CD8-positive, alpha-beta memory T cell (primary cell): ENCODE data around the gene PLPPR3. TPM values are rescaled to one million over a fixed set of nuclear protein-coding genes. Genes with fewer than 3 reads are reported as not detected.
"Not testable (repeated sequence)": the region's sequence is repeated elsewhere in the genome, so short reads cannot be mapped to it uniquely, and the experiment has no call there.

Source experiments
- CTCF ChIA-PET: fragments of 350-600 bp; sonication (Branson Sonifier 250); formaldehyde crosslinking; loops from one replicate; lab custom pipeline; 2021; ENCODE audit warnings: antibody characterized with exemption; lab: Charles Lee
- POLR2A ChIA-PET: fragments of 350-600 bp; sonication (Branson Sonifier 250); formaldehyde crosslinking; loops from one replicate; lab custom pipeline; 2021; ENCODE audit warnings: antibody characterized with exemption; lab: Charles Lee
- DNase-seq, 5 donors: peaks; one replicate each; pipeline versions ENCODE4 v3.0.0 to v3.0.0-alpha.2; 2020 to 2022; ENCODE audit warnings: mixed read lengths in 1 of 5
- H3K27ac ChIP-seq: one replicate; pipeline ENCODE4 v1.7.0; 2013; ENCODE audit warnings: low read depth, mild to moderate bottlenecking, low read length, moderate library complexity
- H3K27me3 ChIP-seq: 2 replicates; pipeline ENCODE4 v1.7.0; 2013; ENCODE audit warnings: low read length, mild to moderate bottlenecking; ENCODE audit not compliant: insufficient read depth, poor library complexity, severe bottlenecking
- H3K36me3 ChIP-seq: 2 replicates; pipeline ENCODE4 v1.7.0; 2013; ENCODE audit warnings: mild to moderate bottlenecking, low read length, moderate library complexity; ENCODE audit not compliant: insufficient read depth
- H3K4me1 ChIP-seq: 2 replicates; pipeline ENCODE4 v1.7.0; 2013; ENCODE audit warnings: mild to moderate bottlenecking, low read length, moderate library complexity; ENCODE audit not compliant: insufficient read depth
- H3K4me3 ChIP-seq: 2 replicates; pipeline ENCODE4 v1.7.0; 2013; ENCODE audit warnings: mild to moderate bottlenecking, low read length
- H3K9me3 ChIP-seq: 2 replicates; pipeline ENCODE4 v1.7.0; 2013; ENCODE audit warnings: mild to moderate bottlenecking, low read length
- H3K27ac Mint-ChIP-seq, 8 donors: one replicate each; pipeline ENCODE4 v1.8.0; 2020 to 2021; ENCODE audit warnings: mixed read lengths in 8 of 8, mild to moderate bottlenecking in 6 of 8, inconsistent platforms in 3 of 8, moderate library complexity in 3 of 8
- H3K27me3 Mint-ChIP-seq, 2 donors: one replicate each; pipeline ENCODE4 v1.8.0; 2020 to 2021; ENCODE audit warnings: mixed read lengths in 2 of 2, mild to moderate bottlenecking in 1 of 2, moderate library complexity in 1 of 2
- H3K36me3 Mint-ChIP-seq, 3 donors: one replicate each; pipeline ENCODE4 v1.8.0; 2020 to 2021; ENCODE audit warnings: mixed read lengths in 3 of 3, inconsistent platforms in 1 of 3, mild to moderate bottlenecking in 1 of 3
- H3K4me1 Mint-ChIP-seq, 3 donors: one replicate each; pipeline ENCODE4 v1.8.0; 2020 to 2021; ENCODE audit warnings: mixed read lengths in 3 of 3, inconsistent platforms in 1 of 3, mild to moderate bottlenecking in 1 of 3
- H3K4me3 Mint-ChIP-seq, 7 donors: one replicate each; pipeline ENCODE4 v1.8.0; 2020 to 2021; ENCODE audit warnings: mixed read lengths in 7 of 7, mild to moderate bottlenecking in 6 of 7, moderate library complexity in 4 of 7, inconsistent platforms in 2 of 7
- H3K9me3 Mint-ChIP-seq, 5 donors: one replicate each; pipeline ENCODE4 v1.8.0; 2020 to 2022; ENCODE audit warnings: mixed read lengths in 5 of 5, mild to moderate bottlenecking in 3 of 5, moderate library complexity in 2 of 5, inconsistent platforms in 1 of 5
- polyA plus RNA-seq: library from polyadenylated mRNA; unstranded; fragments of 300-500 nt; fragmentation: Illumina TruSeq; gene quantifications from one replicate; pipeline ENCODE4 v1.2.3, GENCODE V29; 2021
- total RNA-seq, 2 experiments: library from RNA; stranded (reverse); gene quantifications; one replicate each; pipeline ENCODE4 v1.2.3, GENCODE V29; 2021

Gene PLPPR3
- total and polyA plus RNA-seq, 3 experiments from 2014 or later = not detected

GRCh38 chr19:843836-844545, 22.2 kb upstream of the PLPPR3 start:
- Histone ChIP-seq H3K4me1 (no peaks in the 10 kb centered on the region), H3K36me3 (no peaks in the 10 kb centered on the region), H3K4me3 (no peak overlapping the region), H3K27ac (peak overlapping the region; percentile 38), H3K27me3 (peaks cover 7% of the 10 kb centered on the region), H3K9me3 (no peaks in the 10 kb centered on the region)
- peak overlapping the region in 1 of 7 donors; percentile 40 for H3K4me3 Mint-ChIP-seq
- H3K36me3 Mint-ChIP-seq = no peaks in the 10 kb centered on the region
- DNase-seq = no peak
- peaks cover 0 to 10% (median 3%) of the 10 kb centered on the region in 3 donors for H3K4me1 Mint-ChIP-seq
- ChIA-PET CTCF (no interaction called here), POLR2A (no interaction called here)
- peaks cover 0 to 3% (median 0%) of the 10 kb centered on the region in 5 donors for H3K9me3 Mint-ChIP-seq
- H3K27me3 Mint-ChIP-seq = peaks cover 28 to 45% of the 10 kb centered on the region in 2 donors
- H3K27ac Mint-ChIP-seq = no peak overlapping the region

- peak overlapping the region; percentile 38 for H3K27ac ChIP-seq
- H3K4me1 ChIP-seq = no peaks in the 10 kb centered on the region
- H3K4me1 Mint-ChIP-seq = peaks cover 0 to 10% (median 3%) of the 10 kb centered on the region in 3 donors
- H3K4me3 Mint-ChIP-seq = peak overlapping the region in 1 of 7 donors; percentile 32
- ChIA-PET POLR2A (interaction anchor here (0.6 to 0.7 kb wide), 2 partner anchors 612 to 1455 kb away, joined by 3 to 4 read pairs; no protein-coding TSS in a partner anchor), CTCF (no interaction called here)
- peaks cover 24 to 42% of the 10 kb centered on the region in 2 donors for H3K27me3 Mint-ChIP-seq
- H3K4me3 ChIP-seq = no peak overlapping the region
- H3K27me3 ChIP-seq = peaks cover 2% of the 10 kb centered on the region
- no peaks in the 10 kb centered on the region for H3K36me3 ChIP-seq
- H3K9me3 ChIP-seq = no peaks in the 10 kb centered on the region
- H3K9me3 Mint-ChIP-seq = peaks cover 0 to 3% (median 0%) of the 10 kb centered on the region in 5 donors
- no peak for DNase-seq
- H3K27ac Mint-ChIP-seq = no peak overlapping the region
- H3K36me3 Mint-ChIP-seq = no peaks in the 10 kb centered on the region
Measured at GRCh38 chr19:843180-843835, 21.6 kb upstream of the PLPPR3 start.

GRCh38 chr19:842802-843179, 21.0 kb upstream of the PLPPR3 start:
- POLR2A ChIA-PET = interaction anchor here (0.6 to 0.7 kb wide), 2 partner anchors 613 to 1456 kb away, joined by 3 to 4 read pairs; no protein-coding TSS in a partner anchor
- H3K36me3 ChIP-seq, H3K4me3 ChIP-seq, H3K4me3 Mint-ChIP-seq, H3K9me3 ChIP-seq, H3K4me1 Mint-ChIP-seq, H3K9me3 Mint-ChIP-seq, H3K27ac ChIP-seq, H3K36me3 Mint-ChIP-seq, DNase-seq, H3K27me3 ChIP-seq, CTCF ChIA-PET, H3K4me1 ChIP-seq: not testable (repeated sequence)
- H3K27me3 Mint-ChIP-seq = peaks cover 23 to 37% of the 10 kb centered on the region in 2 donors
- peak overlapping the region in 1 of 8 donors; percentile 26 for H3K27ac Mint-ChIP-seq

GRCh38 chr19:840519-841206, 18.9 kb upstream of the PLPPR3 start, which contains the start of gene PRTN3:
PRTN3 (plus strand) TSS chr19:840999; CDS start chr19:841009, 10 bp downstream.
- no peak for DNase-seq
- no peak within 1 kb of the TSS for H3K4me3 Mint-ChIP-seq
- Histone ChIP-seq H3K27ac (no peak within 1 kb of the TSS), H3K9me3 (no peaks in the 10 kb centered on the region), H3K27me3 (no peaks in the 10 kb centered on the region), H3K4me1 (no peaks in the 10 kb centered on the region), H3K4me3 (no peak within 1 kb of the TSS), H3K36me3 (no peaks in the 10 kb centered on the region)
- H3K27ac Mint-ChIP-seq = no peak within 1 kb of the TSS
- peaks cover 0 to 3% (median 0%) of the 10 kb centered on the region in 5 donors for H3K9me3 Mint-ChIP-seq
- POLR2A ChIA-PET = interaction anchor here (0.6 kb wide), 1 partner anchor 43 kb away, joined by 3 read pairs; no protein-coding TSS in a partner anchor
- CTCF ChIA-PET = no interaction called here
- H3K36me3 Mint-ChIP-seq = no peaks in the 10 kb centered on the region
- peaks cover 0 to 13% (median 5%) of the 10 kb centered on the region in 3 donors for H3K4me1 Mint-ChIP-seq
- peaks cover 20 to 35% of the 10 kb centered on the region in 2 donors for H3K27me3 Mint-ChIP-seq

GRCh38 chr19:835210-835810, 13.6 kb upstream of the PLPPR3 start:
- Histone ChIP-seq H3K36me3 (no peaks in the 10 kb centered on the region), H3K9me3 (no peaks in the 10 kb centered on the region), H3K4me3 (no peak overlapping the region), H3K27me3 (no peaks in the 10 kb centered on the region), H3K27ac (no peak overlapping the region), H3K4me1 (no peaks in the 10 kb centered on the region)
- Mint-ChIP-seq H3K4me3 (no peak overlapping the region), H3K27me3 (peaks cover 8 to 18% of the 10 kb centered on the region in 2 donors), H3K9me3 (no peaks in the 10 kb centered on the region), H3K27ac (peak overlapping the region in 1 of 8 donors; percentile 69), H3K4me1 (peaks cover 0 to 3% (median 3%) of the 10 kb centered on the region in 3 donors), H3K36me3 (no peaks in the 10 kb centered on the region)
- no peak for DNase-seq
- CTCF ChIA-PET = no interaction called here
- POLR2A ChIA-PET = no interaction called here

GRCh38 chr19:834216-834615, 12.5 kb upstream of the PLPPR3 start:
- no peak overlapping the region for H3K4me3 Mint-ChIP-seq
- H3K9me3 Mint-ChIP-seq = no peaks in the 10 kb centered on the region
- Histone ChIP-seq H3K9me3 (no peaks in the 10 kb centered on the region), H3K4me1 (no peaks in the 10 kb centered on the region), H3K4me3 (no peak overlapping the region), H3K36me3 (no peaks in the 10 kb centered on the region), H3K27me3 (no peaks in the 10 kb centered on the region), H3K27ac (no peak overlapping the region)
- H3K27ac Mint-ChIP-seq = no peak overlapping the region
- POLR2A ChIA-PET = no interaction called here
- CTCF ChIA-PET = no interaction called here
- peaks cover 10 to 15% of the 10 kb centered on the region in 2 donors for H3K27me3 Mint-ChIP-seq
- peaks cover 0 to 3% (median 3%) of the 10 kb centered on the region in 3 donors for H3K4me1 Mint-ChIP-seq
- H3K36me3 Mint-ChIP-seq = no peaks in the 10 kb centered on the region
- no peak for DNase-seq

GRCh38 chr19:831407-832369, 9.9 kb upstream of the PLPPR3 start:
- Histone ChIP-seq H3K36me3 (no peaks in the 10 kb centered on the region), H3K4me3 (no peak overlapping the region), H3K27ac (no peak overlapping the region), H3K9me3 (no peaks in the 10 kb centered on the region), H3K27me3 (no peaks in the 10 kb centered on the region), H3K4me1 (no peaks in the 10 kb centered on the region)
- ChIA-PET CTCF (no interaction called here), POLR2A (no interaction called here)
- Mint-ChIP-seq H3K4me3 (no peak overlapping the region), H3K9me3 (no peaks in the 10 kb centered on the region), H3K27ac (no peak overlapping the region), H3K4me1 (peaks cover 0 to 3% (median 3%) of the 10 kb centered on the region in 3 donors), H3K36me3 (no peaks in the 10 kb centered on the region), H3K27me3 (peaks cover 6 to 8% of the 10 kb centered on the region in 2 donors)
- DNase-seq = no peak
